Activated T-cell treated with anti-CD3 and anti-CD28 coated beads, Interleukin-2, amount 50 U/mL, for 4 hours (primary cell): ENCODE measurements around the gene NBAS. TPM values are rescaled to one million over a fixed set of nuclear protein-coding genes. Genes with fewer than 3 reads are reported as not detected.
A peak's percentile ranks its signal among the peaks of the same experiment; 100 is the strongest.

Experiments used
- ATAC-seq, 2 donors: fragments of 200-7000 bp; cut with Tn5 transposase; one replicate each; pipeline ENCODE4 v1.10.0; 2021
- DNase-seq: peaks from one replicate; pipeline ENCODE4 v3.0.0-alpha.2; 2020
- H3K27me3 Mint-ChIP-seq: one replicate; pipeline ENCODE4 v1.8.0; 2021; ENCODE audit warnings: low read depth, mixed read lengths
- H3K36me3 Mint-ChIP-seq: one replicate; pipeline ENCODE4 v1.8.0; 2022; ENCODE audit warnings: mixed read lengths; ENCODE audit not compliant: insufficient read depth
- H3K4me1 Mint-ChIP-seq: one replicate; pipeline ENCODE4 v1.8.0; 2021; ENCODE audit warnings: low read depth, mixed read lengths
- H3K4me3 Mint-ChIP-seq: one replicate; pipeline ENCODE4 v1.8.0; 2021; ENCODE audit warnings: mild to moderate bottlenecking, moderate library complexity, mixed read lengths
- H3K9me3 Mint-ChIP-seq: one replicate; pipeline ENCODE4 v1.8.0; 2021; ENCODE audit warnings: mixed read lengths
- total RNA-seq, 3 donors: library from RNA; stranded (reverse); gene quantifications; one replicate each; pipeline ENCODE4 v1.2.1, GENCODE V29; 2021

Gene NBAS
- total RNA-seq, 3 donors from 2014 or later, result 28.5 to 30.4 (median 29.7) TPM

DNA sequence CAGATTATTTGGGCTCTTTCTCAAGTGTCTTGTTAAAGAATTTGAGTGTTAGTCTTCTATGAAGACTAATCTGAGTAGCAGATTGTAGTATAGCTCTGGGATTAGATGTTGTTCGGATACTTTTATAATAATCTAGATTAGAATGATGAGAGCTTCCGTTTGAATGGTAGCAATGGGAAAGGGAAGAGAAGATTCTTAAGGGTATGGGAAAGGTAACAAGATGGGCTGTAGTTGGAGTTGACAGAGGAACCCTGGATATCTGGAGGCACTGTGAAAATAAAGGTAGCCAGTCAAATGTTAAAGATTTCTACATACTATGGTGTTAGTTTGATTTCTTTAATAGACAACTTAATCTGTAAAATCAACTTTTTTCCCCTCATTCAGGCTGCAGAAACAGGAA is 35.2 kb upstream of the NBAS start:
- Mint-ChIP-seq H3K4me1 (peaks cover 30% of the 10 kb centered on the region), H3K36me3 (peaks cover 34% of the 10 kb centered on the region), H3K9me3 (no peaks in the 10 kb centered on the region), H3K4me3 (no peak overlapping the region), H3K27me3 (no peaks in the 10 kb centered on the region)
- ATAC-seq (no peak), DNase-seq (no peak)

- no peaks in the 10 kb centered on the region for H3K27me3 Mint-ChIP-seq
- peaks cover 30% of the 10 kb centered on the region for H3K36me3 Mint-ChIP-seq
- no peak for ATAC-seq
Observed at GRCh38 chr2:15595936-15596335, 34.8 kb upstream of the NBAS start.

GRCh38 chr2:15595342-15595905 is 34.3 kb upstream of the NBAS start:
- Mint-ChIP-seq H3K9me3 (no peaks in the 10 kb centered on the region), H3K4me1 (peaks cover 35% of the 10 kb centered on the region), H3K36me3 (peaks cover 27% of the 10 kb centered on the region), H3K27me3 (no peaks in the 10 kb centered on the region), H3K4me3 (no peak overlapping the region)
- no peak for DNase-seq
- ATAC-seq, result no peak

More at GRCh38 chr2:15595936-15596335, 34.8 kb upstream of the NBAS start:
- Mint-ChIP-seq H3K9me3 (no peaks in the 10 kb centered on the region), H3K4me3 (no peak overlapping the region), H3K4me1 (peaks cover 34% of the 10 kb centered on the region)
- no peak for DNase-seq

- H3K9me3 Mint-ChIP-seq, result no peaks in the 10 kb centered on the region
- H3K4me3 Mint-ChIP-seq, result no peak overlapping the region
- ATAC-seq, result no peak
Observed at GRCh38 chr2:15594291-15595256, 33.4 kb upstream of the NBAS start.

DNA sequence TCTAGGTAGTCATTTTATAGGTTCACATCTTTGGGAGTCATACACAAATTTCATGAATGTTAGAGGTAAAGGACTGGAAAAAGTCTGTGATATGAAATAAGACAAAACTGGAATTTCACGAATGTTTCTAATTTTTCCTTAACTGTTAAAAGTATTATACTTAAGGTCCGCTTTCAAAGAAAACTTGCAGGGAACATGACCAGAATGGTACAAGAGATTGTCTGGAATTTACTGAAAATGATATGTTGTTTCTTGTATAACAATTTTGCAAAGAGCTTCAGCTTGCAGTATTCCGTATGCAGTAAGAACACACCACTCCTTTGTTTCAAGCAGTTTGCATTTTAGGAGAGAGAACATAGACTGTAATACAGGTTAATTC is 32.2 kb upstream of the NBAS start:
- Mint-ChIP-seq H3K36me3 (peaks cover 25% of the 10 kb centered on the region), H3K4me1 (peaks cover 35% of the 10 kb centered on the region), H3K4me3 (peak overlapping the region; percentile 93), H3K27me3 (no peaks in the 10 kb centered on the region), H3K9me3 (no peaks in the 10 kb centered on the region)
- no peak for DNase-seq
- no peak for ATAC-seq

More at GRCh38 chr2:15594291-15595256, 33.4 kb upstream of the NBAS start:
- no peak for DNase-seq
- Mint-ChIP-seq H3K27me3 (no peaks in the 10 kb centered on the region), H3K4me1 (peaks cover 35% of the 10 kb centered on the region), H3K36me3 (peaks cover 27% of the 10 kb centered on the region)

- Mint-ChIP-seq H3K4me3 (peak within 1 kb of the TSS; percentile 93), H3K36me3 (peaks cover 16% of the 10 kb centered on the region), H3K27me3 (no peaks in the 10 kb centered on the region), H3K9me3 (no peaks in the 10 kb centered on the region), H3K4me1 (peaks cover 35% of the 10 kb centered on the region)
- DNase-seq, result peak; percentile 79
- peak; percentile 97 to 99 for ATAC-seq
Observed at GRCh38 chr2:15591692-15592463, 30.7 kb upstream of the NBAS start, which contains the start of gene DDX1. Gene DDX1 (plus strand): TSS chr2:15591868. CDS start chr2:15591934, 66 bp downstream.

DNA sequence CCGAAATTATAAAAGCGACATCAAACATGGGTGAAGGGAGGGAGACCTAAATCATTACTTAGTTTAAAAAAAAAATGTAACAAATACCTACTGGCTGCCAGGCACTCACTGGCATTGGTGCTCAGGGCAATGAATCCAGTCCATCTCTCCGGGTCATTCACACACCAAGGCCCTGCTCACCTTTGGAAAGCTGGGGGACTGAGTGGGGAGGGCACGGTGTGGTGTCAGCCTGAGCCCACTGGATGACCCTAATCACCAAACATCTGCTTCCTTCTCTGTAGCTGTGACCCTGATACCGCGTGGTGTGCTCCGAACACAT is 30.2 kb upstream of the NBAS start:
- H3K9me3 Mint-ChIP-seq, result no peaks in the 10 kb centered on the region
- peak overlapping the region; percentile 93 for H3K4me3 Mint-ChIP-seq
- H3K4me1 Mint-ChIP-seq, result peaks cover 35% of the 10 kb centered on the region
- no peak for ATAC-seq
- no peak for DNase-seq
- peaks cover 14% of the 10 kb centered on the region for H3K36me3 Mint-ChIP-seq
- H3K27me3 Mint-ChIP-seq, result no peaks in the 10 kb centered on the region

GRCh38 chr2:15588329-15588919 is 27.3 kb upstream of the NBAS start:
- Mint-ChIP-seq H3K9me3 (no peaks in the 10 kb centered on the region), H3K4me1 (peaks cover 15% of the 10 kb centered on the region), H3K27me3 (no peaks in the 10 kb centered on the region), H3K4me3 (no peak overlapping the region), H3K36me3 (no peaks in the 10 kb centered on the region)
- no peak for DNase-seq
- ATAC-seq, result no peak

- Mint-ChIP-seq H3K27me3 (peaks cover 7% of the 10 kb centered on the region), H3K4me3 (no peak overlapping the region), H3K36me3 (no peaks in the 10 kb centered on the region), H3K9me3 (no peaks in the 10 kb centered on the region), H3K4me1 (no peaks in the 10 kb centered on the region)
- ATAC-seq, result no peak
- DNase-seq, result no peak
Observed at GRCh38 chr2:15584767-15585469, 23.8 kb upstream of the NBAS start.

DNA sequence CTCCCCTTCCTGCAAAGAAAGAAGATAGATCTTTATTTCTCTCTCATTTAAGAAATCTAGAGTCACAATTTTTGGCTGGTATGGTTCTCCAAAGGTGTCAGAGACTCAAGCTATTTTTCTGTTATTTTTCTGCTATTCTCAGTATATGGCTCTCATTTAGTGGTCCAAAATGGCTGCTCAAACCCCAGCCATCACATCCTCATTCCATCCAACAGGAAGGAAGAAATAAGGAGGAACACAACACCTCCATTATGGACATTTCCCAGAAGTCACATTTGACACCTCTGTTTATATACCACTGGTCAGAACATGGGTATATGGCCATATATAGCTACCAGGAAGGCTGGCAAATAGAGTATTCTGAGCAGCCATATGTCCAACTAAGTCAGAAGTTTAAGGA is 23.2 kb upstream of the NBAS start:
- Mint-ChIP-seq H3K9me3 (no peaks in the 10 kb centered on the region), H3K27me3 (peaks cover 7% of the 10 kb centered on the region), H3K4me1 (no peaks in the 10 kb centered on the region), H3K4me3 (no peak overlapping the region), H3K36me3 (no peaks in the 10 kb centered on the region)
- ATAC-seq (no peak), DNase-seq (no peak)

- no peaks in the 10 kb centered on the region for H3K4me1 Mint-ChIP-seq
- no peaks in the 10 kb centered on the region for H3K36me3 Mint-ChIP-seq
- no peaks in the 10 kb centered on the region for H3K9me3 Mint-ChIP-seq
- no peak for DNase-seq
- no peak overlapping the region for H3K4me3 Mint-ChIP-seq
- ATAC-seq, result no peak
- H3K27me3 Mint-ChIP-seq, result peaks cover 7% of the 10 kb centered on the region
Observed at GRCh38 chr2:15583826-15584225, 22.7 kb upstream of the NBAS start.

DNA sequence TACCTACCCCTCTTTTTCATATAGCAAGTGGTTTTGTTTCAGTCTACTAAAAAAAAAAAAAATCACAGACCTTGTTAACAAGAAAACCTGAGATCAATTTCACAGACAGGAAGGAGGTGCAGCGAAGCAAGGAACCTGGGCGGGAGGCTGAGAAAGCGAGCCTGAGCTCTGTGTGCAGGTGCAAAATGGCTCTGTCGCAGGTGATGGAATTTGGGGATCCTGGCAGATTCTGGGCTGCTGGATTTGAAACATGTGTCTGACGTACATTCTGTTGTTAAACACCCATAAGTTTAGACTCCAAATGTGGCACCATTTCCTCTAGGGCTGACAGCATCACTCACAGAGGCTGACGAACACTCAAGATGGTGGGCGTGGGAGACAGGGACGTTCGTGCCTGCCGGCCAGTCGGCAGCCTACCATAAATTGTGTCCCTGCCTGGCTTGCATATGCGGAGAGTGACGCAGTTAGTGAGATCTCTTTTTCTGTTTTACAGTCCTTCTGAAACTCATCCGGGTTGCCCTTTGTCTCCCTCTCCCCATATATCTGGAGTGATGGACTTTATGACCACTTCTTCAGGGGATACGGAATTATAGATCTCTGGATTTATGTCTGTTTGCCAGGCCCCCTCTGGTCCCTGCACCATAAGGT is 21.7 kb upstream of the NBAS start:
- Mint-ChIP-seq H3K36me3 (no peaks in the 10 kb centered on the region), H3K9me3 (no peaks in the 10 kb centered on the region), H3K4me1 (no peaks in the 10 kb centered on the region), H3K4me3 (no peak overlapping the region), H3K27me3 (peaks cover 7% of the 10 kb centered on the region)
- ATAC-seq (no peak), DNase-seq (no peak)

DNA sequence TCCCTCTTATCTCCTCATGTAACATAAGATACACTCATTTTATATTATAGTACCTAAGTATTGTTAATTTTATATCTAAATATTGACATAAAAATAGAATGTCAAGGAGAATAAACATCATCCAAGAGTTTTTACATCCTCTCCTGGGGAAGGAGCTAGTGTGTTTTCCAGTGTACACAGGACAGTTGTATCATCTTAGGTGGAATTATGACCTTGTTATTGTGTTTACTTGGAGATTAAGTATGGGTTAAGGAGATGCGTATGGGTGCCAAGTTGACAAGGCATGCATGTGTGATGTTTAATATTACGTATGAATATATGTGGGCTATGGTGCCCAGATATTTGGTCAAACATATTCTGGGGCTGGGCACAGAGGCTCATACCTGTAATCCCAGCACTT is 19.3 kb upstream of the NBAS start:
- ATAC-seq (no peak), DNase-seq (no peak)
- H3K4me3 Mint-ChIP-seq, result no peak overlapping the region

More for the DNA sequence above, 19.3 kb upstream of the NBAS start:
- Mint-ChIP-seq H3K9me3 (no peaks in the 10 kb centered on the region), H3K36me3 (no peaks in the 10 kb centered on the region), H3K4me1 (no peaks in the 10 kb centered on the region), H3K27me3 (peaks cover 7% of the 10 kb centered on the region)
